Neural crest cell (in vitro differentiated cells): ENCODE data around the gene GLG1. TPM values are rescaled to one million over a fixed set of nuclear protein-coding genes. Genes with fewer than 3 reads are reported as not detected.

Experiments
- DNase-seq: peaks from one replicate; pipeline ENCODE4 v3.0.0; 2021; ENCODE audit warnings: low read depth, mixed read lengths, low spot score
- H3K27ac Mint-ChIP-seq: one replicate; pipeline ENCODE4 v1.8.0; 2021; ENCODE audit warnings: mild to moderate bottlenecking, mixed read lengths; ENCODE audit not compliant: unreplicated experiment
- H3K27me3 Mint-ChIP-seq: 2 replicates; pipeline ENCODE4 v1.8.0; 2021; ENCODE audit warnings: low read depth, mild to moderate bottlenecking, mixed read lengths
- H3K36me3 Mint-ChIP-seq: 2 replicates; pipeline ENCODE4 v1.8.0; 2021; ENCODE audit warnings: low read depth, mild to moderate bottlenecking, mixed read lengths
- H3K4me1 Mint-ChIP-seq: 2 replicates; pipeline ENCODE4 v1.8.0; 2021; ENCODE audit warnings: mixed read lengths
- H3K4me3 Mint-ChIP-seq: one replicate; pipeline ENCODE4 v1.8.0; 2021; ENCODE audit warnings: mild to moderate bottlenecking, mixed read lengths
- H3K9me3 Mint-ChIP-seq: 2 replicates; pipeline ENCODE4 v1.8.0; 2021; ENCODE audit warnings: mixed read lengths
- total RNA-seq: library from RNA; stranded (reverse); gene quantifications from 2 replicates; pipeline ENCODE4 v1.2.1, GENCODE V29; 2021
- TF ChIP-seq, protein P1 (sequence below): fragments of 200-600 bp; sonication (generic); conservative IDR thresholded peaks from 2 replicates; pipeline ENCODE4 v1.5.0; 2021; ENCODE audit warnings: antibody characterized with exemption, mild to moderate bottlenecking

The GLG1 gene
- total RNA-seq, 1 donor from 2014 or later: 117 TPM

DNA sequence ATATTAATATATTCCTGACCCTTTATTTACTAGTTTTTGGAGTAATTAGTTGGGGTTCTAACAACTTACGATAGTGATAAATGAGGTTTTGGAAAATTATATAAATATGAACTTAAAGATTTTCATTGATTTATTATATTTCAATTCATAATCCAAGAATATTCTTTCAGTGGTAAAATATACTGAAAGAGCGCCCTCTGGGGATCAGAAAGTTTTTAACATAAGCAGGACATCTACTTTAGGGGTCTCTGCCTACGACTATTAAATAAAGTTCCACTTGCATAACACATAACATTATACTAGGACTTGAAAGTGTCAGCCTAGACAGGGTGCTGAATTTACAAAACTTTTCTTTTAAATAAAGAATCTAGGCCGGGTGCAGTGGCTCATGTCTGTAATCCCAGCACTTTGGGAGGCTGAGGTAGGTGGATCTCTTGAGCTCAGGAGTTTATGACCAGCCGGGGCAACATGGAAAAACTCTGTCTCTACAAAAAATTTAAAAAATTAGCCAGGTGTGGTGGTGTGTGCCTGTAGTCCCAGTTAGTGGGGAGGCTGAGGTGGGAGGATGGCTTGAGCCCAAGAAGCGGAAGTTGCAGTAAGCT lies 44.2 kb upstream of the GLG1 start:
- H3K36me3 Mint-ChIP-seq: peaks cover 6% of the 10 kb centered on the region
- no peak overlapping the region for H3K27ac Mint-ChIP-seq
- H3K4me1 Mint-ChIP-seq: peaks cover 4% of the 10 kb centered on the region
- H3K9me3 Mint-ChIP-seq: no peaks in the 10 kb centered on the region
- DNase-seq: peak; percentile 6
- no peaks in the 10 kb centered on the region for H3K27me3 Mint-ChIP-seq
- H3K4me3 Mint-ChIP-seq: no peak overlapping the region
- TF ChIP-seq, protein P1, sequence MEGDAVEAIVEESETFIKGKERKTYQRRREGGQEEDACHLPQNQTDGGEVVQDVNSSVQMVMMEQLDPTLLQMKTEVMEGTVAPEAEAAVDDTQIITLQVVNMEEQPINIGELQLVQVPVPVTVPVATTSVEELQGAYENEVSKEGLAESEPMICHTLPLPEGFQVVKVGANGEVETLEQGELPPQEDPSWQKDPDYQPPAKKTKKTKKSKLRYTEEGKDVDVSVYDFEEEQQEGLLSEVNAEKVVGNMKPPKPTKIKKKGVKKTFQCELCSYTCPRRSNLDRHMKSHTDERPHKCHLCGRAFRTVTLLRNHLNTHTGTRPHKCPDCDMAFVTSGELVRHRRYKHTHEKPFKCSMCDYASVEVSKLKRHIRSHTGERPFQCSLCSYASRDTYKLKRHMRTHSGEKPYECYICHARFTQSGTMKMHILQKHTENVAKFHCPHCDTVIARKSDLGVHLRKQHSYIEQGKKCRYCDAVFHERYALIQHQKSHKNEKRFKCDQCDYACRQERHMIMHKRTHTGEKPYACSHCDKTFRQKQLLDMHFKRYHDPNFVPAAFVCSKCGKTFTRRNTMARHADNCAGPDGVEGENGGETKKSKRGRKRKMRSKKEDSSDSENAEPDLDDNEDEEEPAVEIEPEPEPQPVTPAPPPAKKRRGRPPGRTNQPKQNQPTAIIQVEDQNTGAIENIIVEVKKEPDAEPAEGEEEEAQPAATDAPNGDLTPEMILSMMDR: peak; percentile 68

DNA sequence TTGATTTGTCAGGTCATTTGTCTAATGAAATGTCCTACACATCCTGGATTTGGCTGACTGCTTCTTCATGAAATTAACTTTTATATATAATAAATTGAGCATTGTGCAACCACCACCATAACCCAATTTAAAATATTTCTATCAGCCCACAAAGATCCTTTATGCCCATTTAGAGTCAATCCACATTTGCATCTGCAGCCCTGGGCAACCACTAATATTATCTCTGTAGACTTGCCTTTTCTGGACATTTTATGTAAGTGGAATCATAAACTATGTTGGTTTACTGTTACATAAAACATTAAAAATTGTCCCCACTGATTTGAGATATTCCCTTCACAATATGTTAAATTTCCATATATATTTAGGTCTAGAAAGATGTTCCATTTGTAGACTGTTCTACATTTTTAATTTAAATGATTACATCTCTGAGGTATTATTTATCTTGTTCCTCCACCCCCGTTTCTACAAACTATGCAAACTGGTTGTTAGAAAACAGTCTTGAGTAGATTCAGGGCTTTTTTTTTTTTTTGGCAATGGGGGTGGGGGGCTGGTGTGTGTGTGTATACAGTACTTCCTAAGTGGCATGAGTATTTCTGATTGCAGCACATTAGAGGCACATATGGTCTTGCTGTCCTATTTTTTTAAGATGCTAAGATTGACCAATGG lies 43.1 kb upstream of the GLG1 start:
- Mint-ChIP-seq H3K27me3 (no peaks in the 10 kb centered on the region), H3K4me1 (peaks cover 4% of the 10 kb centered on the region), H3K9me3 (no peaks in the 10 kb centered on the region), H3K4me3 (no peak overlapping the region), H3K27ac (no peak overlapping the region), H3K36me3 (peaks cover 6% of the 10 kb centered on the region)
- TF ChIP-seq, protein P1: no peak
- no peak for DNase-seq

DNA sequence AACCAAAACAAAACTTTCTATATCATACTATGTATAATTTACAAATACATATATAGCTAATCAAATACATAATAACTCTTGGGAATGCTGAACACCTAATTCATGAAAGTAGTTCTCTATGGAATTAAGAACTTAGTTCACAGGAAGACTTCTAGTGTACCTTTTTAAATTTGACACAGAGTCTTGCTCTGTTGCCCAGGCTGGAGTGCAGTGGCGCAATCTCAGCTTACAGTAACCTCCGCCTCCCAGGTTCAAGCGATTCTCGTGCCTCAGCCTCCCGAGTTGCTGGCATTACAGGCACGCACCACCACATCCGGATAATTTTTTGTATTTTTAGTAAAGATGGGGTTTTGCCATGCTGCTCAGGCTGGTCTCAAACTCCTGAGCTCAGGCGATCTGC lies 35.1 kb upstream of the GLG1 start:
- no peak overlapping the region for H3K27ac Mint-ChIP-seq
- H3K36me3 Mint-ChIP-seq: peaks cover 5% of the 10 kb centered on the region
- DNase-seq: no peak
- H3K27me3 Mint-ChIP-seq: no peaks in the 10 kb centered on the region
- H3K9me3 Mint-ChIP-seq: no peaks in the 10 kb centered on the region
- H3K4me3 Mint-ChIP-seq: no peak overlapping the region
- TF ChIP-seq, protein P1: no peak
- no peaks in the 10 kb centered on the region for H3K4me1 Mint-ChIP-seq

DNA sequence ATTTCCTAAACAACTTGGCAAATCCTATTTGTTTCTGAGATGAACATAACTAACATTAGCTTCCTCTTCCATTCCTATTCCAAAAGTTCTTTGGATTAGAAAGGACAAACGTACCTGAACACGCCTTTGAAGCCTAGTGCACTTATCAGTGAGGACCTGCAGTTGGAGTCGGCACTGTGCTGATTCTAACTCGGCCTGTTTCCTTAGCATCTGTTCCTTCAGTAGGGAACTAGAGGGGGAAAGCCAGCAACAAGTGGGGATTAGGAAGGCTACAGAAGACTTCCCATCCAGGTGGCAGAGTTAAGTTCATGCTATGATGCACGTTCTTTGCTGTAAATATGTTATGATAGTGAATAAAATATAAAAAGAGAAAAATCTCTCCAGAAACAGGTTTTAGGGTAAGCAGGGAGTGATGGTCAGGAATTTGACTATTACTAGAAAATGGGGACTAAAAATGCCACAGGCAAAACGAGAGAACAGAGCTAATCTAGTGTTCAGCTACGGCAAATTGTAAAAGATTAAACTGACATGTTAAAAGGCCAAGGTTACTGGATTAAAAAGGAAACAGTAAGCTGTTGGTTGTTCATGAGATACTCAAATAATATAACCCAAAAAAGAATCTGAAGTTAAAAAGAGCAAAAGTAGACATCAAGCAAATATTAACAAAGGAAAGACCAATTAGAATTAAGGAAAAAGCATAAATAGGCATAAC lies 31.0 kb upstream of the GLG1 start:
- H3K4me3 Mint-ChIP-seq: no peak overlapping the region
- H3K27me3 Mint-ChIP-seq: no peaks in the 10 kb centered on the region
- H3K9me3 Mint-ChIP-seq: no peaks in the 10 kb centered on the region
- TF ChIP-seq, protein P1: no peak
- H3K4me1 Mint-ChIP-seq: no peaks in the 10 kb centered on the region
- H3K36me3 Mint-ChIP-seq: peaks cover 3% of the 10 kb centered on the region
- no peak for DNase-seq
- H3K27ac Mint-ChIP-seq: no peak overlapping the region

DNA sequence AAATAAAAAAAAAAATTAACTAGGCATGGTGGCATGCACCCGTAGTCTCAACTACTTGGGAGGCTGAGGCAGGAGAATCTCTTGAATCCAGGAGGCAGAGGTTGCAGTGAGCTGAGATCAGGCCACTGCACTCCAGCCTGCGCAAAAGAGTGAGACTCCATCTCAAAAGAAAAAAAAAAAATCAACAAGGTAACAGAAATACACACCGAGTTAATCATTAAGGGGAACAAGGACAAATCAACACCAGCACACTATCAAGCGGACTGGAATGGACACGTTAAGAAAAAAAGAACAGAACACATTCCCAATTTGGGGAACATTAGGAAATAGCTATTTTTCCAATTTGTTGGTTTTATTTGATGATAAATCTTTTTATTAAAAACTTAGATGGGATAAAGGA lies 28.4 kb upstream of the GLG1 start:
- no peaks in the 10 kb centered on the region for H3K27me3 Mint-ChIP-seq
- H3K4me3 Mint-ChIP-seq: no peak overlapping the region
- H3K27ac Mint-ChIP-seq: no peak overlapping the region
- TF ChIP-seq, protein P1: no peak
- no peak for DNase-seq
- no peaks in the 10 kb centered on the region for H3K9me3 Mint-ChIP-seq
- peaks cover 9% of the 10 kb centered on the region for H3K36me3 Mint-ChIP-seq
- no peaks in the 10 kb centered on the region for H3K4me1 Mint-ChIP-seq
